Smooth muscle cell (in vitro differentiated cells): Measurements from ENCODE around the gene GCNT2. TPM values are rescaled to one million over a fixed set of nuclear protein-coding genes. Genes with fewer than 3 reads are reported as not detected.

Experiments used
- DNase-seq: peaks from one replicate; lab custom pipeline; 2025; ENCODE audit not compliant: unreplicated experiment; lab: John Stamatoyannopoulos, UW
- H2AFZ ChIP-seq: fragments of 200-600 bp; sonication (generic); 2 replicates; pipeline ENCODE4 v1.6.0; 2016; ENCODE audit warnings: antibody characterized with exemption, low read depth, mild to moderate bottlenecking
- H3F3A ChIP-seq: fragments of 200-600 bp; sonication (generic); 2 replicates; pipeline ENCODE4 v1.6.0; 2017; ENCODE audit warnings: antibody characterized with exemption, low read depth
- H3K27ac ChIP-seq: fragments of 200-600 bp; sonication (generic); 2 replicates; pipeline ENCODE4 v1.5.1; 2016; ENCODE audit warnings: low read depth, mild to moderate bottlenecking
- H3K27me3 ChIP-seq: fragments of 200-600 bp; sonication (generic); 2 replicates; pipeline ENCODE4 v1.6.1; 2016; ENCODE audit warnings: low read depth, mild to moderate bottlenecking
- H3K36me3 ChIP-seq: fragments of 200-600 bp; sonication (generic); 2 replicates; pipeline ENCODE4 v1.5.1; 2016; ENCODE audit warnings: low read depth
- H3K4me1 ChIP-seq: fragments of 200-600 bp; sonication (generic); 2 replicates; pipeline ENCODE4 v1.5.1; 2016; ENCODE audit warnings: low read depth
- H3K4me2 ChIP-seq: fragments of 200-600 bp; sonication (generic); 2 replicates; pipeline ENCODE4 v1.6.0; 2016; ENCODE audit warnings: mild to moderate bottlenecking
- H3K4me3 ChIP-seq: fragments of 200-600 bp; sonication (generic); 2 replicates; pipeline ENCODE4 v1.5.1; 2016; ENCODE audit warnings: mild to moderate bottlenecking
- H3K79me2 ChIP-seq: fragments of 200-600 bp; sonication (generic); 2 replicates; pipeline ENCODE4 v1.6.0; 2016; ENCODE audit warnings: low read depth, mild to moderate bottlenecking
- H3K9ac ChIP-seq: fragments of 200-600 bp; sonication (generic); 2 replicates; pipeline ENCODE4 v1.6.0; 2016; ENCODE audit warnings: low read depth
- H3K9me3 ChIP-seq: fragments of 200-600 bp; sonication (generic); replicated peaks from 2 replicates; pipeline ENCODE4 v1.5.1; 2016; ENCODE audit warnings: low read depth
- H4K20me1 ChIP-seq: fragments of 200-600 bp; sonication (generic); 2 replicates; pipeline ENCODE4 v1.6.0; 2016; ENCODE audit warnings: low read depth
- WGBS: methylation state at CpG from one replicate; pipeline ENCODE4 v1.1.7; 2016; ENCODE audit warnings: low lambda C conversion rate; 5-methylcytosine and 5-hydroxymethylcytosine counted together
- polyA plus RNA-seq: library from polyadenylated mRNA; unstranded; fragments of >200 nt; fragmentation: Nextera tagmentation; extraction: Ambion mirVana; gene quantifications from 2 replicates; pipeline ENCODE4 v1.2.1, GENCODE V29; 2016
- total RNA-seq: library from RNA; depleted of rRNA; stranded (reverse); fragments of >200 nt; gene quantifications from 2 replicates; pipeline ENCODE4 v1.2.3, GENCODE V29; 2014
- TF ChIP-seq, protein P1 (sequence below): fragments of 200-600 bp; sonication (generic); IDR thresholded peaks from 2 replicates; pipeline ENCODE4 v1.5.1; 2017; ENCODE audit warnings: borderline replicate concordance, mild to moderate bottlenecking, antibody characterized with exemption; ENCODE audit not compliant: insufficient read depth, poor library complexity, severe bottlenecking

Gene GCNT2
- total RNA-seq, result 2.4 and 3.6 TPM in 2 replicates
- 0.13 and 3.0 TPM in 2 replicates for polyA plus RNA-seq

DNA sequence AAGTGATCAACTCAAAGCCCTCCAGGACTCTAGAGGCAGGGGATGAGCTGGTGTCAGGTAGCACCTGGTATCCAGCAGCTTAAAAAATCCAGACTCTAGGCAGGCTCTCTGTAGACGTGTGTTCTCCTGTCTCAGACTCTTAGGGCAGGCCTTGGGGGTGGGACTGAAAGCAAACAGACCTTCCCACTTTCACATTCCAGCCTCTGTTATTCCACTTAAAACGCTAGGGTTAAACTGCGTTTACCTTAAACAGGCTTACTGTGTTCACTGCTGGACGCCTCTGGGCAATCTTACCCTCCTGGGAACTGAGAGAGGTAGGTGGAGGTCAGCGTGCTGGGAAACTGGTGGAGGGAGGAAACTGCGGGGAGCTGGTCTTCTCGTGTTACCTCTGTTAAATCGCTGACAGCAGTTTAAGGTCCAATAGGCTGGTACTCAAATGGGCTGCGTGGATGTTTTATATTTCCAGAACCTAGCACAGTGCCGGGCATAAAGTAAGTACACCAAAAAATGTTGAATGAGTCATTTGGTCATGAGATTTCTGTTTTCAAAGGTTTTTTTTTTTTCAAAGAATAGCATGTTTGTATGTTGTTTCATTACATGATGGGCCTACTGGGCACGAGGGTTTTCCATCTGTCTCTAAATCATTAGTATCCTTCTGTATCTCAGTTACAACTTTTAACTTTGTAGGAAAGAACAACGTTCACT, at the start of gene GCNT2:
TSS of gene GCNT2 (plus strand) at position 248 of the 705 bp plus-strand sequence. CDS start 7,561 bp downstream, outside the sequence.
- H3K4me2 ChIP-seq, result no peak within 1 kb of the TSS
- H3K4me3 ChIP-seq, result peak within 1 kb of the TSS; percentile 37
- H2AFZ ChIP-seq, result peak within 1 kb of the TSS; percentile 78
- peaks cover 21% of the 10 kb centered on the region for H3K4me1 ChIP-seq
- H3K79me2 ChIP-seq, result no peaks in the 10 kb centered on the region
- H3K9me3 ChIP-seq, result no peaks in the 10 kb centered on the region
- H3K36me3 ChIP-seq, result no peaks in the 10 kb centered on the region
- no peaks in the 10 kb centered on the region for H3K27me3 ChIP-seq
- H4K20me1 ChIP-seq, result no peaks in the 10 kb centered on the region
- no peak for DNase-seq
- H3K9ac ChIP-seq, result no peak within 1 kb of the TSS
- TF ChIP-seq, protein P1, sequence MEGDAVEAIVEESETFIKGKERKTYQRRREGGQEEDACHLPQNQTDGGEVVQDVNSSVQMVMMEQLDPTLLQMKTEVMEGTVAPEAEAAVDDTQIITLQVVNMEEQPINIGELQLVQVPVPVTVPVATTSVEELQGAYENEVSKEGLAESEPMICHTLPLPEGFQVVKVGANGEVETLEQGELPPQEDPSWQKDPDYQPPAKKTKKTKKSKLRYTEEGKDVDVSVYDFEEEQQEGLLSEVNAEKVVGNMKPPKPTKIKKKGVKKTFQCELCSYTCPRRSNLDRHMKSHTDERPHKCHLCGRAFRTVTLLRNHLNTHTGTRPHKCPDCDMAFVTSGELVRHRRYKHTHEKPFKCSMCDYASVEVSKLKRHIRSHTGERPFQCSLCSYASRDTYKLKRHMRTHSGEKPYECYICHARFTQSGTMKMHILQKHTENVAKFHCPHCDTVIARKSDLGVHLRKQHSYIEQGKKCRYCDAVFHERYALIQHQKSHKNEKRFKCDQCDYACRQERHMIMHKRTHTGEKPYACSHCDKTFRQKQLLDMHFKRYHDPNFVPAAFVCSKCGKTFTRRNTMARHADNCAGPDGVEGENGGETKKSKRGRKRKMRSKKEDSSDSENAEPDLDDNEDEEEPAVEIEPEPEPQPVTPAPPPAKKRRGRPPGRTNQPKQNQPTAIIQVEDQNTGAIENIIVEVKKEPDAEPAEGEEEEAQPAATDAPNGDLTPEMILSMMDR, result no peak
- WGBS, result 17% methylated on average over 12 of the region's 12 CpGs
- H3K27ac ChIP-seq, result peak within 1 kb of the TSS; percentile 77
- no peaks in the 10 kb centered on the region for H3F3A ChIP-seq

DNA sequence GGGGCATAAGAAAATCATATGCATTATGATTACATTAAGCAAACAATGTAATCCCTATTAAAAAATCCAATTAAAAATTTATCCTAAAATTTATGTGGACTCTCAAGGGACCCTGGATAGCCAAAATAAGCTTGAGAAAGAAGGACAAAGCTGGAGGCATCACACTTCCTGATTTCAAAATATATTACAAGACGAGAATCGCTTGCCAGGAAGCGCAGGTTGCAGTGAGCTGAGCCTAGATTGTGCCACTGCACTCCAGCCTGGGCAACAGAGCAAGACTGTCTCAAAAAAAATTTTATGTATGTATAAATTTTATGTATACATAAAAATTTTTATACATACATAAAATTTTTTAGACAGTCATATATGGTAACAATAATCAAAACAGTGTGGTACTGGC, 48.5 kb upstream of the GCNT2 start:
- Histone ChIP-seq H4K20me1 (no peaks in the 10 kb centered on the region), H2AFZ (no peak overlapping the region), H3K4me3 (no peak overlapping the region), H3F3A (no peaks in the 10 kb centered on the region), H3K9ac (no peak overlapping the region), H3K4me1 (no peaks in the 10 kb centered on the region), H3K9me3 (no peaks in the 10 kb centered on the region), H3K27ac (no peak overlapping the region), H3K36me3 (no peaks in the 10 kb centered on the region), H3K4me2 (no peak overlapping the region), H3K79me2 (no peaks in the 10 kb centered on the region), H3K27me3 (no peaks in the 10 kb centered on the region)
- TF ChIP-seq, protein P1, result no peak
- no peak for DNase-seq
- 95% methylated on average over 3 of the region's 3 CpGs for WGBS

DNA sequence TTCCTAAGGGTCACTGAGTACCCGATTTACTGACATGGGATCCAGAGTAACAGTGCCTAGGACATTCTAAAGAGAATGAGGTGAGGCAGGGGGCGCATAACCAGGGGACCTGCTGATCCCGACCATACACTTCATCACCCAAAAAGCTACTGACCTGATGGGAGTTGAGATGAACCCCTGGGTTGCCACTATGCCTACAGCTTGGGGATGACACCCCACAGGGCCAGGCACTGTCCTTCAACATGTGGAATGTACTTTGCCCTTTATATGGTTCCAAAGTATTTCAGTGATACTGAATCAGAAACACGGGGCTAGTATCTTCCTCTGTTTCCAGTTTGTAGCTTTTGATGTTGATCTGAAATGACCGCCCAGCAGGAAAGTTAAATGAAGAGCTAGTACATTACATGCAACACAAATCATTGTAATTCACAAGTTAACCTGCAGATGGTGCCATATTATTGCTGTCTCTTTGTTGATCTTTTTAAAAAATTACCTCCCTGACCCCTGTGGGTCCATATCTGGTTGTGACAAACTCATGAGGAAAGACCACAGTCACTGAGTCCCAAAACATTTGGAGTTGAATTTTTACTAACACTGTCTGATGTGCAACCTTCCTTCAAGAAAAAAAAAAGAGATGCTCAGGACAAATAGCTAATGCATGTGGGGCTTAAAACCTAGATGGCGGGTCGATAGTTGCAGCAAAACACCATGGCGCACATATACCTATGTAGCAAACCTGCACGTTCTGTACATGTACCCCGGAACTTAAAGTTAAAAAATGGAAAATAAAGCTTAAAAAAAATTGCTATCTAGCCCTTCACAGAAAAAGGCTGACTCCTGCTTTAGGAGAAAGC, 42.7 kb upstream of the GCNT2 start:
- Histone ChIP-seq H3K4me2 (no peak overlapping the region), H3K79me2 (no peaks in the 10 kb centered on the region), H2AFZ (no peak overlapping the region), H4K20me1 (no peaks in the 10 kb centered on the region), H3K4me1 (no peaks in the 10 kb centered on the region), H3K27me3 (no peaks in the 10 kb centered on the region), H3K9ac (no peak overlapping the region), H3F3A (no peaks in the 10 kb centered on the region), H3K27ac (no peak overlapping the region), H3K36me3 (no peaks in the 10 kb centered on the region), H3K9me3 (no peaks in the 10 kb centered on the region), H3K4me3 (no peak overlapping the region)
- TF ChIP-seq, protein P1, result peak; percentile 67
- no peak for DNase-seq
- 62% methylated on average over 10 of the region's 10 CpGs for WGBS
